EH (cell line): ENCODE data around the gene SYT5.
"Not testable (repeated sequence)": the region's sequence is repeated elsewhere in the genome, so short reads cannot be mapped to it uniquely, and the experiment has no call there.

Experiments
- DNase-seq: peaks from one replicate; pipeline ENCODE4 v3.0.0-alpha.2; 2015; ENCODE audit warnings: low read depth

The SYT5 gene

DNA sequence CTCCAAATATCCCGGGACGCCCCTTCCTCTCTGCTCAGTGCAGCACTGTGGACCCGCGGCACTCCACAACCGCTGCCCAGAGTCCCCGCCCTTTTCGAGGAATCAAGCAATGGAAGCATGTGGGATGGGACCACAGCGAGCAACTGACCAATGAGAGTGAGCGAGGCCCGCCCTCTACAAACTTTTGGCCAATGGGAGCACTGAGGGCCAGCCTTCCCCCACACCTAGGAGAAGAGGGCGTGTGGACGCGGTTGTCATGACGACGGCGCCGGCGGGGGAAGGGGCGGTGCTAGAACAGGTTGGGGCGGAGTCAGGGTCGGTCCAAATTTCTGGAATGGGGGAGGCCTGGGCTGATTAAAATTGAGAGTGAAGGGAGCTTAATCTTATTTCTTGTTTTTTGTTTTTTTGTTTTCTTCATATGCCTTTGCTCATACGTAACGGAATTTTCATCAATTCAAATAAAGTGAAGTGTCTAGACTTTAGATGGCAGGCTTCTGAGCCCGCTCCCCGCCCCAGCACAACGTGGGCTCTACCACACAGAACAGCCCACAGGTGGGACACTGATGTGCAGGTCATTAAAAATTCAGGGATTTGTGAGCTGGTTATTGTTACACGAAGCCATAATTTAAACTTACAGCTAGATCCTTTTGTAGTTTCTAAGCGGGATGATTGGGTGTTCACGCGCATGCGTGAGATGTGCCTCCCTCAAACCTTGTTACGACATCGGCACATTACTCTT is 13.4 kb downstream of the SYT5 start, which contains the start of gene DNAAF3:
DNAAF3 (minus strand) TSS at position 84 of the 739 bp plus-strand sequence. CDS start 200 bp downstream, outside the sequence.
- peak; percentile 99 for DNase-seq

DNA sequence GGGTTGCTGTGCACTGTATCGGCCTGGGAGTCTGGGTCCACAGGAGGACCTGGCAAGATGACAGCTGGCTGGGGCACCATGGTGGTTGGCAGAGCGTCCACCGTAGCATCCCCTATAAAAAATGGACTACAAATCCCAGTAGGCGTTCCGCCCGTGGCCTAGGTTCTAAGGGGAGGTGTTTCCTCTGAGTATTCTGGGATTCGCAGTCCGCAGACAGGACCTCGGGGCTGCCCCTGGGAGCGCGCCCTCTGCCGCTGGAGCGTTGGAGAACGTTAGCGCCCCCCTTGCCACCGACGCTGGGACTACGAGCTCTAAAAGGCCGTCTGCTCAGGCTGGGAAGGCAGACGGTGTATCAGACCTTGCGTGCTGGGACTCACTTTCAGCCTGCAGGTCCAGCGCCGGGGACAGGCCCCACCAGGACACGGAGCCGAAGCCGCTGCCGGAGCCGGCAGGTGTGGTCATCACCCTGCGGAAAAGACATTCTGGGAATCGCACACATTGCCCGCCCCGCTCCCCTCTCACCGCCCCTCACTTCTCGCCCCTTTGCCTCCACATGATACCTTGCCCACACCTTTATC is 14.0 kb downstream of the SYT5 start:
- peak; percentile 82 for DNase-seq

DNA sequence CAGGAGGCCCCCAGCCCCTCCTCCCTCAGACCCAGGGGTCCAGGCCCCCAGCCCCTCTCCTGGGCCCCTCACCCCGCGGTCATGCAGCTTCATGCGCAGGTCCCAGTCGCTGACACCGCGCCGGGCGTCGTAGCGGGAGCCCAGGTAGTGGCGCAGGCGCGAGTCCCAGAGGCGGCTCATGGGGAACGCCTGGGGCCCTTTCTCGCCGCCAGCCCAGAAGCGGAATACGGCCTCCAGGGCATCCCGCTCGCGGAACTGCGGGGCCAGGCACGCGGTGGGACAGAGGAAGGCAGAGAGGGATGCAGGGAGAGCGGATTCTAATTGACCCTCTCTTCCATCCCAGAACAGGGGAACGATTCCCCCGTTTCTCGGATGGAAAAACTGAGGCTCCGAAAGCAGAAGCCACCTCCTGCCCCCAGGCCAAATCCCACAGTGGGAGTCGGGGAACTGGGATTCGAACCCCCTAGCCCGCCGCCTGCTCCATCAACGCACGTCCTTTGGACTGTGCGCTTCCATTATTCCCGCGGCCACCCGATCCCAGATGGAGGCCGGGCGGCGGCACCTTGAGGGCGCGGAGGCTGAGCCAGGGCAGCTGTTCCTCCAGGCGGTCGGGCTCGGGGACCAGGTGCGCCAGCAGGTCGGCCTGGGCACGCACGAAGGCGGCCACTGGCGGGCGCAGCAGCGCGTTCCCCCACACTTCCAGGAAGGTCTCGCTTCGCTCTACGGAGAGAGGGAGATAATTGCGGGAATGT is 18.3 kb downstream of the SYT5 start:
- DNase-seq, result no peak

DNA sequence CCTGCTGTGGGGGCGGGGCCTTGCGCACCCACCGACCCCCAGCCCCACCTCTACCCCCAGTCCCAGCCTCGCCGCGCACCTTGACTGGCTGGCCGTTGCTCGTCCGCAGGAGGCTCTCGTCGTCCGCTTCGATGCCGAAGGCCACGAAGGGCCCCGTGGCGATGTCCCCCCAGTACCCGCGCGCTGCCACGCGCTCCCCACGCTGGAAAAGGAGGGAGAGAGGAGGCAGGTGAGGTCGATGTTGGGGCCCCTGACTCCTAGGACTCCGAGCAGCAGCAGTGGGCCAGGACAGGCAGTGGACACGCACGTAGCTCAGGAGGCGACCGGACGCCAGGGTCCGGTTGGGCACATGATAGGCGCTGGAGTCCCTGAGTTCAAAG is 19.1 kb downstream of the SYT5 start:
- DNase-seq, result no peak

DNA sequence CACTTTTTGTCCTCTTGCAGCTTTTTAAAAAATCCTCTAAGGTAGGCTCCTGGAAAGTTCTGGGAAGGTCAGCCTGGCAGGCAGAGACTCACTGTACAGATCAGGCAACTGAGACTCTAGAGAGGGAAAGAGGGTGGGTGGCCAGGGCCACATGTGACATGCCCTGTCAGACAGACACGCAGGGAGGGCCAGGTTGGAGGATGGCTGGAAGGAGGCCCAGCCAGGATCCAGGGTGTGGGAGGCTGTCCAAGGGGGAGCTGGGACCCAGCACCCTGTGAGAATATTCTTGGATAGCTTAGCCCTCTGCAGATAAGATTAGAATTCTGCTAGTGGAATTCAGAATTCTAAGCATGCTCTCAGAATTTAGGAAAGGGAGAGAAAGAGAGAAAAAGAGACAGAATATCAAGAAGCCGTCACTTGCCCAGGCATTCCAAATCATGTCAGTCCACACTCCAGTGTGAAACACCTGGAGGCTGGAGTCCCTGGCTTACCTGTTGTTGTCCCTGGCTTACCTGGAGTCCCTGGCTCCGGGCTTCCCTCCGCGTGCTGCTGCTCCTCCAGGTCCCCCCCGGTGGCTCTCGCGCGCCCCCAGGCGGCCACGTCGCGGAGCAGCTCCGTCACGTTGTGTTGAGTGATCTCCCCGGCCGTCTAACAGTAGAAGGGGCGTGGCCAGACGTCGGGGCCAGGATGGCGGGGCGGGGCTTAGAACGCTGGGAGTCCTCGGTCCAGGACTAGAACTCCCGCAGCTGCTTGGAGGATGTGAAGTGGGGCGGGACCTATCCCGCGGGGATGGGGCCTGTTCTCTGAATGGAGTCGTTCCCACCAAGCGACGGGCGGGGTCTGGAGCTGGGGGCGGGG is 19.7 kb downstream of the SYT5 start:
- DNase-seq, result peak; percentile 87

DNA sequence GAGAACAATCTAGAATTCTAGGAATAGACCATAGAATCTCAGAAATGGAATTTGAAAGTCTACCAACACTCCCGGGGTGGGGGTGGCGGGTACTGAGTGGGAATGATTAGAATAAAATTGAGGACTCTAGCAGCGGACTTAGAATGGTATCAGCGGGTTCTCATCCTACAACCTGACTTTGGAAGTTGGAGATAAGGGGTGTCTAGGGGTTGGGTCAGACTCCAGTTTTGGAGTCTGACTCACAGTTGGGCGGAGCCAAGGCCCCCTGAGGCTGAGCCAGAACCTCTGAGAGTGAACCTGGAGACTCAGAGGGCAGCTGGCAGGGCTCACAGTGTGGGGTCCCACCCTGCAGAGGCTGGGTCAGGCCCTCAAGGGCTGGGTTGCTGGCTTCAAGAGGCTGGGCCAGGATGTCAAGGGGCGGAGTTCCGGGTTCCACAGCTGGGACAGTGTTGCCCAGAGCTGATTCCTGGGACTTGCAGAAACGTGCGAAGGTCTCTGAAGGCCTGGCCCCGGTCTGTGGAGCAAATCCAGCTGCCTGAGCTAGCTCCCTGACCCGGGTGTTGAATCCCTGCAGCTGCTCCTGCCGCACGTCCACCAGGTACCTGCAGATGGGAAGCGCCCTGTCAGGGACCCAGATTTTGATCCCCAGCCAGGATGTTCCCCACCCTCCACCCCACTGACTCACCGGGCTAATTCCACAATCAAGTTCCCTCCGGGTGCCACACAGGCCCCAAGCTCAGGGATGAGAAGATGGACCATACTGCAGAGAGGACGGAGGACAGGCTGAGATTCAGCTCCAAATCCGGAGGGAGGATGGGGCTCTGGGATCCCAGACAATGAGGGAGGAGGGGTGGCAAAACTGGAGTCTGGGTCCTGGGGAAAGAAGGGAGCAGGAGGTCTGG is 21.0 kb downstream of the SYT5 start:
- peak; percentile 59 for DNase-seq

DNA sequence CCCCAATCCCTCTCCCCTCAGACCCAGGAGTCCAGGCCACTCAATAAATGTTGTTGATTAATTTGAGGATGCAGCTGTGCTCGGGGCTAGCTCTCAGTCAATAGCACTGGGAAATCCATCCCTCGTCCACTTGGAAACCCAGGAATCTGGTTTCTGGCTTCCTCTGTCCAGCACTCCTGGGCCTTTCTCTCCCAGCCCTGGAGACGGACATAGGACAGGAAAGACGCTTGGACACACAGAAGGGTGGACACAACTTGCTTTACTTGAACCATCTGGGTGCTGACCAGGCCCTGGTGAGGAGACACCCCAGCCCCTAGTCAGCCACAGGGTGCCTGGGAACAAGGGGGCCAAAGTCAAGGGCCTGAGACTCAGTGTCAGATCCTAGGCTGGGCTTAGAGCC is 21.7 kb downstream of the SYT5 start:
- no peak for DNase-seq

DNA sequence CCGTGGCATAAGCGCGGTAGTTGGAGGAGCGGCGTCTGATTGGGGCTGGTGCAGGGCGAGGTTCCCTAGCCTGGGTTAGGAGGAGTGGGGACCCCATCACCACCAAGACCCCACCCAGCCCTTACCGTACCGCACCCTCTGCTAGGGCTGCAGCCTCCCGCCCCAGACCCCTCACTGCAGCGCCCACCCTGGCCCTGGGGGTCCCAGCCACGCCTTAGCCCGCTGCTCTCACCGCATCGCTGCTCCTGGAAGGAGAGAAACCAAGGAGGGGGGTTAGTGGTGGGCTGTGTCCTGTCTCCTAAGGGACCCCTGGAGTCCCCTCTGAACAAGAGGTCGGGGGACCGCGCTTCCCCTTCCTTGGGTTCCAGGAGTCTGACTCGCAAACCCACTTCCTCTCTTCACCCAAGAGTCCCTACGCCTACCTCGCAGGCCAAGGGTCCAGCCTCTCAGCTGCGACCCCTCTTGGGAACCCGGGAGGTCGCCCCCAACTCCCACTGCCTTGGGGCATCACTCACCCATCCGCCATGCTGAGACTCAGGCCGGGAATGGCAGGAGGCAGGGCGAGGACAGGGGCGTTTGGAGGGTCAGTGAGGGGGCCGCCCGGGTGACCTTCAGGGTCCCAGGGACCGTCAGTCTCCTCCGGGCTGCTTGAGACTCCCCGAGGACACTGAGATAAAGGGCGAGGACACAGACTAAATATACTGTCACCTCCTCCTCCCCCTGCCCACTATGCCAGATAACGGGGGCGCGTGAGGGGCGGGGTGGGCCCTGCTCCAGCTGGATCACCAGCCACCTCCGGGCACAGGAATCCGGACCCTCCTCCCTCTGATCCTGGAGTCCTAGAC is 22.8 kb downstream of the SYT5 start, which contains the start of gene TNNI3:
TNNI3 (minus strand) TSS at position 669 of the 845 bp plus-strand sequence; CDS start at position 526, 143 bp downstream.
- no peak for DNase-seq

DNA sequence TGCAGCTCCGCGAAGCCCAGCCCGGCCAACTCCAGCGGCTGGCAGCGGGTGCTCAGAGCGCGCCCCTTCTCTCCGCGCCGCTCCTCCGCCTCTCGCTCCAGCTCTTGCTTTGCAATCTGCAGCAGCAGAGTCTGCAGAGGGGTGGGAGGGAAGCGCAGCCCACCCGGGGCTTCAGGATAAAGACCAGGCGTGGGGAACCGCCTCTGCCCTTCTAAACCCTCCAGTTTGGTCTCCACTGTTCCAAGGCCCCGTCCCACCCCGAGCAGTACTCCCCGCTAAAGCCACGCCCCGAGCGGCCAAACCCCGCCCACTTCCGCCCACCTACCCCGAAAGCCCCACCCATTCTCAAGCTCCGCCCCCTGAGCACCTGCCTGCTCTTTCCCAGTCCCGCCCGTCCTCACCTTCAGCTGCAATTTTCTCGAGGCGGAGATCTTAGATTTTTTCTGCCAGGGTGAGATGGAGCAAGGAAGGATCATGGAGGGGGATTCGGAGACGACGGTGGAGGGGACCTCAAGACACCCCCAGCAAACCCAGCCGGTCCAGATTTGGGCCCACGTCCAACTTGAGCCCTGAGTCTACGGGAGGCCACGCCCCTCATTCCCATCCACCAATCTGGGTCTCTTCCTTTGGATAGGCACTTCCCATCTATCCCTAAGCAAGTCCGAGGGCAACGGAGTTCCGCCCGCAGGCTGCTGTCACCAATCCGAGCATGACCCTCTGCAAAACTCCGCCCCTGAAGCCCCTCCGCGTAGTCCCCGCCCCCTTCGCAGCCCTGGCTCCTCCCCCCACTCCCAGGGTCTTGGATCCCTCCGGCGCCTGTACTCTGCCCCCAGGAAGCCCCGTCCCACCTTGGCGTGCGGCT is 23.7 kb downstream of the SYT5 start:
- peak; percentile 71 for DNase-seq

DNA sequence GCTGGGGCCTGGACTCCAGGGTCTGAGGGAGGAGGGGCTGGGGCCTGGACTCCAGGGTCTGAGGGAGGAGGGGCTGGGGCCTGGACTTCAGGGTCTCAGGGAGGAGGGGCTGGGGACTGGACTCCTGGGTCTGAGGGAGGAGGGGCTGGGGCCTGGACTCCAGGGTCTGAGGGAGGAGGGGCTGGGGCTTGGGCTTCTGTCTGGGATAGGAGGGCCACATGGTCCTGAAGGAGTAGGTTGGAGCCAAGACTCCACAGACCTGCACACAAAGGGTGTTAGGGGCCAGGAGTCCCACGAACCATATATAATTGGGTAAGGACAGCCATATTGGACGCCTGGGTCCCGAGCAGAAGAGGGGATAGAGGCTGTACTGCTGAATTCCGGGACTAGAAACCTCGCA is 24.3 kb downstream of the SYT5 start:
- not testable (repeated sequence) for DNase-seq

DNA sequence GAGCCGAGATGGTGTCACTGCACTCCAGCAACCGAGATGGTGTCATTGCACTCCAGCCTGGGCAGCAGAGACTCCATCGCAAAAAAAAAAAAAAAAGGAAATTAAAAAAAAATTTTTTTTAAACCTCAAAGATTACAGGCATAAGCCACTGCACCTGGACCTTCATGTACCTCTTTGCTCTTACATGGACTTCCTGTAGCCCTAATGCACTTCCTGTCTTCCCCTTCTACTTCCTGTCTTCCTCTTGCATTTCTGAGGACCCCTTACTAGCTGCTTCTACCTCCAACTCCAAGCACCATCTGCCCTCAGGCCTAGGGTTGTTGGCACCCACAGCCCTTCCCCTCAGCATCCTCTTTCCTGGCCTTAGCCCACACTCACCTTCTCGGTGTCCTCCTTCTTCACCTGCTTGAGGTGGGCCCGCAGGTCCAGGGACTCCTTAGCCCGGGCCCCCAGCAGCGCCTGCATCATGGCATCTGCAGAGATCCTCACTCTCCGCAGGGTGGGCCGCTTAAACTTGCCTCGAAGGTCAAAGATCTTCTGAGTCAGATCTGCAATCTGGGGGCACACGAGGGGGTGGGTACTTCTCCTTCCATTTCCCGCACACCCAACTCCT is 26.3 kb downstream of the SYT5 start:
- no peak for DNase-seq

DNA sequence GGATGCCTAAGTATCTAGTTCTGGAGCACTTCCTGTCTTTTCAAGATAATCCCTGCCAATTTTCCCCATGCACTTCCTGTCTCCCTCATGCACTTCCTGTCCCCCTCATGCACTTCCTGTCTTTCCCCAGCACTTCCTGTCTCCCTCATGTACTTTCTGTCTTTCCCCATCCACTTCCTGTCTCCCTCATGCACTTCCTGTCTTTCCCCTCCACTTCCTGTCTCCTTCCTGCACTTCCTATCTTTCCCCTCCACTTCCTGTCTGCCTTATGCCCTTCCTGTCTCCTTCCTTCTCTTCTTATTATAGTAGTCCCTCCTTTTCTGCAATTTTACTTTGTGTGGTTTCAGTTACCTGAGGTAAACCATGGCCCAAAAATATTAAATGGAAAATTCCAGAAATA is 28.1 kb downstream of the SYT5 start:
- DNase-seq, result peak; percentile 22

DNA sequence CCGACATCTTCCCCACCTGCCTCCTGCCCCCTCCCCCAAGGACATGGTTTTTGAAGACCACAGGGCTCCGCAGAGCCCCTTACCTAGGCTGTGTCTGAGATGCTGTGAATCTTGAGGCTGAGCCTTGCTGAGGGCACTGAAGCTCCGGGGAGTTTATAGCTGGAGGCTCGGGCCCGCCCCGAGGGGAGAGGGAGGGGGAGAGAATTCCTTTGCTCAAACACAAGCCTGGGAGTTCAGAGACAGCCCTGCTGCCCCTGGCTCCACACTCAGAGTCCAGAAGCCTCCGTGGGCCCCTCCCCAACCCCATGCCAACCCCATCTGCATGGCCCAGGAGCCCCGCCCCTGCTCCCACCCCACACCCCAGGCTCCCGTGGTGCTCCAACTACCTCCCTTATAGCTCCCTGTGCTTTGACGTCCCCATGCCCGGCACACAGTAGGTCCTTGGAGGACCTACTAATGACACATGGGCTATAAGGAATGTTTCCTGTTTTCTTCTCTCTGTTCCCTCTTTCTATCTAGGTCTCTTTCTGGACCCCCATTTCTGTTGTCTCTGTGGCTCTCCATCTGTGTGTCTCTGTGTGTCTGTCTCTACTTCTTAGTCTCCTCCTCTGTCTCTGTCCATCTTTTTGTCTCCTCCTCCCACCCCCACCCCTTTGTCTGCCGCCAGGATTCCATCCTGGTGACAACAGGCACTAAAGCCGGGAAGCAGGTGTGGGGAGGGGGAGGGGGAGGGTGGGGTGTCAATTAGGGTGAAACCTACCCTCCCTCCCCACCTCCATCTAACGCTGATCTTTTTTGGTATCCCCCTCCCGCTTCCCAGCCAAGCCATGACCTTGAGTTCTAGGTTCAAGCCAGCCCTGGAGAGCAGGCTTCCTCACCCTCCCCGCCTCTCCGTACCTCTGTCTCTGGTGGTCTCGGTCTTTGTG is 30.7 kb downstream of the SYT5 start, which contains the start of gene TNNT1:
TNNT1 (minus strand) TSS at position 129 of the 926 bp plus-strand sequence. CDS start 2,049 bp downstream, outside the sequence.
- DNase-seq, result peak; percentile 57

DNA sequence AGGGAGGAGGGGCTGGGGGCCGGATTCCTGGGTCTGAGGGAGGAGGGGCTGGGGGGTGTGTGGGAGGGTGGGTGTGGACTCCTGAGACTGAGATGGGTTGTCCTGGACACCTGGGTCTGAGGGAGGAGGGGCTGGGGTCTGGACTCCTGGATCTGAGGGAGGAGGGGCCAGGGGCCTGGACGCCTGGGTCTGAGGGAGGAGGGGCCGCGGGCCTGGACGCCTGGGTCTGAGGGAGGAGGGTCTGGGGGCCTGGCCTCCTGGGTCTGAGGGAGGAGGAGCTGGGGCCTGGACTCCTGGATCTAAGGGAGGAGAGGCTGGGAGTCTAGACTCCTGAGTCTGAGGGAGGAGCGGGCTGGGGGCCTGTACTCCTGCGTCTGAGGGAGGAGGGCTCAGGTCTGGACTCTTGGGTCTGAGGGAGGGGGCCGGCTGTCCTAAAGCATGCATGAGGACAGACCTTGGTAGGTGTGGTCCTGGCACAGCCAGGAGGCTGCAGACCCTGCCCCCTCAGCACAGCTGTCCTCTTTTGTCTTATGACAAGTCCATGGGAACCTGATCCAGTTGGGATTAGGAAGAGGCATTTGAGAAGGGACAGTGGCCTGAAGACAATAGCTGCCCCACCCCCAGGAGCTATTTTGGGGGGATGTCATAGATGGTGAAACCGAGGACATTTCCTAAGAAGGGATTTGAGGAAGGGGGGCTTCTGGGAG is 32.4 kb downstream of the SYT5 start:
- no peak for DNase-seq

DNA sequence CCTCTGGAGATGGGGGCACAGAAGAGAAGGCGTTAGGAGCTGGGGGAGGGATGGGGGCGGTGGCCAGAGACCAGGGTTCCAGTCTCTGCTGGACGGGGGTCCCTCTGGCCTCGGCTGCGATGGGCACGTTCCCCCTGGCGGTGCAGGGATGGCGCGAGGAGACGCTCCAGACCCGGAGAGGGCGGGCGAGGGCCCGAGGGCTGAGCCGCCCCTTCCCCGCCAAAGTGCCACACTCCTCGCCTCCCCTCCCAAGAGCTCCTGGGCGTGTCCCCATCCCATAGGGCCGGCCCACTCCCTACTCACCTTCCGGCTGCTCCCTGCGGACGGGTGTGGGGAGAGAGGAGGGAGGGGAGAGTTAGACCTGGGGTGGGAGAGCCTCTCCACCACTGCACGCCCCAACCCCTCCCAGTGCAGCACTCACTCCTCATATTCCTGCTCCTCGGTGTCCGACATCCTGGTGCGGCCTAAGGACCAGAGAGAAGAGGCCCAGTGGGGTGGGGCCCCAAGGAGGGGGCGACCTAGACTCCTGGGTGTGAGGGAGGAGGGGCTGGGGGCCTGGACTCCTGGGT is 33.3 kb downstream of the SYT5 start:
- DNase-seq, result peak; percentile 41

DNA sequence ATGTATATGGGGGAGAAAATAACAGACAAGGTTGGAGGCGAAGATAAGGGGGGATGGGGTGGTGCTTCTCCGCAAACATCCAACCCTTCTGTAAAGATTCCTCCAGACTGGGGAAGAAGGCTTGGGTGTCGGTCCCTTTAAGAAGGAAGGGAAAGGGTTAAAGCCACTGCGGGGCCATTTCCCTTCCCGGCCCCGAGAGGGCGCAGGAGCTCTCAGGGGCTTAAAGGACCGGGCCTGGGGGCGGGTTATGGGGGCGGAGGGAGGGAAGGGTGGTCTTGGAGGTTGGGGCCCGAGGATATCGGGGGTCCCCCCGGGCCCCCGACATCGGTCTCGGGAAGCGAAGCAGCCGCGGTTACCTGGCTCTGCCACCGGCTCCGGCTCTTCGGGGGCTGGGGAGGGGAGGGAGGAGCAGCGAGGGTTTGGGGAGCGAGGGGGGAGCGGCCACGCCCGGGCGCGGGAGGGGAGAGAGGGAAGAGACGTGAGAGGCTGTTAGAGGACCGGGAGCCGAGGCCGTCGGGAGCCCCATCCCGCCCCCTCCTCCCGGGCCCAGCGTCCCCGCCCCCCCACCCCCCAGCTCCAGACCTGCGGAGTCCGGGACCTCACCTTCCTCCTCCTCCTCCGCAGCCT is 33.9 kb downstream of the SYT5 start:
- DNase-seq, result peak; percentile 39
